Activated T-helper 2 cell treated with anti-CD3 and anti-CD28 coated beads, Interferon-gamma antibody, Interleukin-2, Interleukin-4, amounts not matched to agents 10 μg/mL and 5 μg/mL and 100 μg/mL, durations not matched to agents 14 hours and 24 hours and 36 hours (primary cell): ENCODE results near the gene OR2W3. TPM values are rescaled to one million over a fixed set of nuclear protein-coding genes. Genes with fewer than 3 reads are reported as not detected.

Source experiments
- DNase-seq: peaks from one replicate; pipeline ENCODE4 v3.0.0; 2021; ENCODE audit warnings: low spot score
- H3K27ac Mint-ChIP-seq: one replicate; pipeline ENCODE4 v1.8.0; 2021; ENCODE audit warnings: mixed read lengths
- H3K27me3 Mint-ChIP-seq: one replicate; pipeline ENCODE4 v1.8.0; 2021; ENCODE audit warnings: low read depth, mixed read lengths
- H3K36me3 Mint-ChIP-seq: one replicate; pipeline ENCODE4 v1.8.0; 2021; ENCODE audit warnings: low read depth, mixed read lengths
- H3K4me1 Mint-ChIP-seq: one replicate; pipeline ENCODE4 v1.8.0; 2021; ENCODE audit warnings: low read depth, mixed read lengths
- H3K4me3 Mint-ChIP-seq: one replicate; pipeline ENCODE4 v1.8.0; 2021; ENCODE audit warnings: low read depth, mild to moderate bottlenecking, moderate library complexity, mixed read lengths
- H3K9me3 Mint-ChIP-seq: one replicate; pipeline ENCODE4 v1.8.0; 2021; ENCODE audit warnings: mixed read lengths
- intact Hi-C: fragments of 100-400 bp; cut with micrococcal nuclease; formaldehyde crosslinking; loops from one replicate; pipeline ENCODE4 v1.15.1; 2023
- total RNA-seq: library from RNA; stranded (reverse); gene quantifications from 2 replicates; pipeline ENCODE4 v1.2.3, GENCODE V29; 2022

Gene OR2W3
- total RNA-seq, 1 donor from 2014 or later: not detected

DNA sequence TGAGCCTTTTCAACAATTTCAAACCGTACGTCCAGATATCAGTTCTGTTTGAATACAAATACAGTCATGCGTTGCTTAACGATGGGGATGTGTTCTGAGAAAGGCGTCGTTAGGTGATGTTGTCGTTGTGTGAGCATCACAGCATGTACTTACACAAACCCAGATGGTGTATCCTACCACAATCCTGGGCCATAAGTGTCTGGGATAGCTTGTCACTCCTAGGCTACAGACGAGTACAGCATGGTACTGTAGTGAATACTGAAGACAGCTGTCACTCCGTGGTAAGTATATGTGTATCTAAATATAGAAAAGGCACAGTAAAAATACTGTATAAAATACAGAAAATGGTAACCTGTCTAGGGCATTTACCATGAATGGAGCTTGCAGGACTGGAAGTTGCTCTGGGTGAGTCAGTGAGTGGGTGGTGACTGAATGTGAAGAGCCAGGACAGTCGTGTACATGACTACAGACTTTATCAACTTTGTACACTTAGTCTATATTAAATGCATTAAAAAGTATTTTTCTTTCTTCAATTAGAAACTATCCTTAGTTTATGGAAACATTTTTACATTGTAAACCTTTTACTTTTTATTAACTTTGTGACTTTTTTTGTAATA lies 10.5 kb upstream of the OR2W3 start:
- Mint-ChIP-seq H3K27me3 (no peaks in the 10 kb centered on the region), H3K27ac (no peak overlapping the region), H3K4me1 (no peaks in the 10 kb centered on the region), H3K36me3 (no peaks in the 10 kb centered on the region), H3K4me3 (no peak overlapping the region), H3K9me3 (no peaks in the 10 kb centered on the region)
- DNase-seq: no peak
- intact Hi-C loops: no loop called here

DNA sequence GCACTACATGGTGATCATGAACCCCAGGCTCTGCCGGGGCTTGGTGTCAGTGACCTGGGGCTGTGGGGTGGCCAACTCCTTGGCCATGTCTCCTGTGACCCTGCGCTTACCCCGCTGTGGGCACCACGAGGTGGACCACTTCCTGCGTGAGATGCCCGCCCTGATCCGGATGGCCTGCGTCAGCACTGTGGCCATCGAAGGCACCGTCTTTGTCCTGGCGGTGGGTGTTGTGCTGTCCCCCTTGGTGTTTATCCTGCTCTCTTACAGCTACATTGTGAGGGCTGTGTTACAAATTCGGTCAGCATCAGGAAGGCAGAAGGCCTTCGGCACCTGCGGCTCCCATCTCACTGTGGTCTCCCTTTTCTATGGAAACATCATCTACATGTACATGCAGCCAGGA lies 589 bp downstream of the OR2W3 start:
- Mint-ChIP-seq H3K4me1 (no peaks in the 10 kb centered on the region), H3K4me3 (no peak overlapping the region), H3K27me3 (no peaks in the 10 kb centered on the region), H3K9me3 (no peaks in the 10 kb centered on the region), H3K27ac (no peak overlapping the region), H3K36me3 (no peaks in the 10 kb centered on the region)
- intact Hi-C loops: no loop called here
- DNase-seq: no peak

DNA sequence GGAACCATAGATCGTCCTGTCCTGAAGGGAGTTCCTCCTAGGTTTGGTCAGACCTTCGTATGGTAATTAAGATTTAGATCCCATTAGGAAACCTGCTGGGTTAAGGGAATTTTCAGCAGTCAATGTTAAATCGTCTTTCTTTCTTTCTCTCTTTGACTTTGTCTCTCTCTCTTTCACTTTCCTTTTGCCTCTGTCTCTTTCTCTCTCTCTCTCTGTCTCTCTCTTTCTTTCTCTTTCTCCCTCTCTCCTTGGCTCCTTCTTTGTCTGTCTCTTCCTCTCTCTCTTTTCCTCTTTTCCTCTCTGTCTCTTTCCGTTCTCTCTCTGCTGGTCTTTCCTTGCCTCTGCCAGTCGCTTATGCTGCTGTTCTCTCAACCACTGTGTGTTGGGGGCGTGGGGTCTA lies 8.7 kb downstream of the OR2W3 start:
- Mint-ChIP-seq H3K4me1 (peaks cover 9% of the 10 kb centered on the region), H3K9me3 (no peaks in the 10 kb centered on the region), H3K36me3 (no peaks in the 10 kb centered on the region), H3K27ac (no peak overlapping the region), H3K27me3 (peaks cover 4% of the 10 kb centered on the region), H3K4me3 (no peak overlapping the region)
- DNase-seq: no peak
- intact Hi-C loops: no loop called here

DNA sequence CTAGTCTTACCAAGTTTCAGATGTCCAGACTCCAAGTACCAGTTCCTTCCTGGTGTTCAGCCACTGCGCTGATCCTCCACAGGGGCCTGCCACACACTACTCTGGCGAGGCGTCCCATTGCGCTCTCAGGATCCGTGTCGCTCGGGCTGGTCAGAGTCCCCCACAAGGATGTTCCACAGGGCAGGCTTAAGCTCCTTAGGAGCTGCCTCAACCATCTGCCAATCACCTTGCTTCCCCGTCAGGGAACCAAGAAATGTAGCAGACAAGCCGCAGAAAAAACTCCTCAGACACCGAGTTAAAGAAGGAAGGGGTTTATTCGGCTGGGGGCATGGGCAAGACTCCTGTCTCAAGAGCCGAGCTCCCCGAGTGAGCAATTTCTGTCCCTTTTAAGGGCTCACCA lies 9.8 kb downstream of the OR2W3 start:
- no peak overlapping the region for H3K27ac Mint-ChIP-seq
- H3K36me3 Mint-ChIP-seq: no peaks in the 10 kb centered on the region
- H3K4me1 Mint-ChIP-seq: peaks cover 9% of the 10 kb centered on the region
- H3K27me3 Mint-ChIP-seq: peaks cover 4% of the 10 kb centered on the region
- intact Hi-C loops: no loop called here
- no peaks in the 10 kb centered on the region for H3K9me3 Mint-ChIP-seq
- no peak for DNase-seq
- no peak overlapping the region for H3K4me3 Mint-ChIP-seq

DNA sequence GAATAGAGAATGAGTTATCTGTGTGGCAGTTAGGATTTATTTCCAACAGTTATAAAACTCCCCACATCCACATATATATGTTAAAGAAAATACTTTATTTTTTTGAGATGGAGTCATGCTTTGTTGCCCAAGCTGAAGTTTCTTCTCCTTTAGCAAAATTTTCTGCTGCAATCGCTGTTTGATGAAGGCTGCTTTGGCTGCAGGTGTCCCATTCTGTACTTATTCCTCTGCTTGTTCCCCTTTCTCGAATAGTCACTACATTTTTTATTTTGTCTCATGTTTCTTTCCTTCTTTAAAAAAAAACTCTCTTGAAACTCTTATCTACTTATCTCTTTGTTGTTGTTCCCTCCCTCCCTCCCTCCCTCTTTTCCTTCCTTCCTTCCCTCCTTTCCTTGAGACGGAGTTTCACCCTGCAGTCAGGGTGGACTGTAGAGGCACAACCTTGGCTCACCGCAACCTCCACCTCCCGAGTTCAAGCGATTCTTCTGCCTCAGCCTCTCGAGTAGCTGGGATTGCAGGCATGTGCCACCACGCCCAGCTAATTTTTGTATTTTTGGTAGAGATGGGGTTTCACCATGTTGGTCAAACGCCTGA lies 10.6 kb downstream of the OR2W3 start:
- intact Hi-C loops: no loop called here
- no peak for DNase-seq
- H3K27me3 Mint-ChIP-seq: peaks cover 4% of the 10 kb centered on the region
- H3K4me1 Mint-ChIP-seq: peaks cover 9% of the 10 kb centered on the region
- H3K4me3 Mint-ChIP-seq: peak overlapping the region; percentile 34
- H3K9me3 Mint-ChIP-seq: no peaks in the 10 kb centered on the region
- H3K27ac Mint-ChIP-seq: peak overlapping the region; percentile 68
- no peaks in the 10 kb centered on the region for H3K36me3 Mint-ChIP-seq

DNA sequence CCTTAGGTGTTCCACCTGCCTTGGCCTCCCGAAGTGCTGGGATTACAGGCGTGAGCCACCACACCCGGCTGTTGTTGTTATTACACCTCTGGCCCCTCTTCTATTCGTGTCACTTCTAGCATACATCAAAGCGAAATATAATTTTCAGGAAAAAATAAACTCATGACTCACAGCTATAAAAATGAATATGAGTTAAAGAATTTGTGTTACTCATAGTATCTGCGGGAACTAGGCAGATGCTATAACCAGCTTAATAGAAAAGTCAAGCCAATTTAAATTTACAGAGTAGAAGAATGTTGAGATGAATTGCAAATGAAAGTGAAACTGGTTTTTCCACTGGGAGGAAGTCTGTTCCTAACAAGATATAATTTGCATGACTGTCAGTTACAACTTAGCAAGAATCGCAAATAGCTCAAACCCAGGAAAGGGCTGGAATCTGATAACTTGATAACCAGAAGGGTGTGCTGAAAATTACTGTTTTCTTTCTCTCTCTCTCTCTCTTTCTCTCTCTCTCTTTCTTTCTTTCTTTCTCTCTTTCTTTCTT lies 11.2 kb downstream of the OR2W3 start:
- intact Hi-C loops: no loop called here
- Mint-ChIP-seq H3K27me3 (peaks cover 4% of the 10 kb centered on the region), H3K36me3 (no peaks in the 10 kb centered on the region), H3K9me3 (no peaks in the 10 kb centered on the region), H3K4me3 (peak overlapping the region; percentile 60), H3K27ac (peak overlapping the region; percentile 68), H3K4me1 (peaks cover 9% of the 10 kb centered on the region)
- no peak for DNase-seq

DNA sequence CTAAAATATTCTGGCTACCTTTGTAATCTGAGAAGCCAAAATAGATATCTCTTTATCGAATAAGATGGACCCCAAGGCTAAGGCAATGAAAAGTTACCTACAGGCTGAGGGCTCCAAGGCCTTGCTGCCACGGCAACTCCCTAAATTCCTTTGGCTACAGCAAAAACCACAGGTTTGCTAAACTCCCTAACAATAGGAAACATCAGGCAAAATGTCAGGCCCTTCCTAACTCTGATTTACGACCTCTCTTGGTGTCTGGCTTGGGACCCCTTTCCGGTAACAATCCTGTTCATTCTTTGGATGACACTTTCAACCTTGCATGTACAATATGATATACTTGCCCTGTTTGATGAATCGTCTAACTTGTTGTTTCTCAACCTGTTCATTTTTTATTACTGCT lies 13.4 kb downstream of the OR2W3 start:
- no peak overlapping the region for H3K27ac Mint-ChIP-seq
- intact Hi-C loops: loop anchor here (2.0 kb wide), 1 partner anchor 28 kb away; no protein-coding TSS in a partner anchor
- peaks cover 9% of the 10 kb centered on the region for H3K4me1 Mint-ChIP-seq
- no peak overlapping the region for H3K4me3 Mint-ChIP-seq
- H3K27me3 Mint-ChIP-seq: peaks cover 4% of the 10 kb centered on the region
- no peaks in the 10 kb centered on the region for H3K9me3 Mint-ChIP-seq
- H3K36me3 Mint-ChIP-seq: no peaks in the 10 kb centered on the region
- DNase-seq: no peak

DNA sequence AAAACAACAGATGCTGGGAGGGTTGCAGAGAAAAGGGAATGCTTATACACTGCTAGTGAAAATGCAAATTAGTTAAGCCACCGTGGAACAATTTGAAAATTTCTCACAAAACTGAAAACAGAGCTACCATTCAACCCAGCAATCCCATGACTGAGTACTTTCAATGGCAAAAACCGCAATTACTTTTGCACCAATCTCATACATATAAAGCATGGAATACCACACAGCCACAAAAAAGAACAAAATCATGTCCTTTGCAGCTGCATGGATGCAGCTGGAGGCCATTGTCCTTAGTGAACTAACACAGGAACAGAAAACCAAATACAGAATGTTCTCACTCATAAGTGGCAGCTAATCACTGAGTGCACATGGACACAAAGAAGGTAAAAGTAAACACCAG lies 18.4 kb downstream of the OR2W3 start:
- intact Hi-C loops: no loop called here
- H3K4me3 Mint-ChIP-seq: no peak overlapping the region
- H3K9me3 Mint-ChIP-seq: no peaks in the 10 kb centered on the region
- no peaks in the 10 kb centered on the region for H3K36me3 Mint-ChIP-seq
- H3K4me1 Mint-ChIP-seq: no peaks in the 10 kb centered on the region
- H3K27me3 Mint-ChIP-seq: no peaks in the 10 kb centered on the region
- no peak overlapping the region for H3K27ac Mint-ChIP-seq
- no peak for DNase-seq

DNA sequence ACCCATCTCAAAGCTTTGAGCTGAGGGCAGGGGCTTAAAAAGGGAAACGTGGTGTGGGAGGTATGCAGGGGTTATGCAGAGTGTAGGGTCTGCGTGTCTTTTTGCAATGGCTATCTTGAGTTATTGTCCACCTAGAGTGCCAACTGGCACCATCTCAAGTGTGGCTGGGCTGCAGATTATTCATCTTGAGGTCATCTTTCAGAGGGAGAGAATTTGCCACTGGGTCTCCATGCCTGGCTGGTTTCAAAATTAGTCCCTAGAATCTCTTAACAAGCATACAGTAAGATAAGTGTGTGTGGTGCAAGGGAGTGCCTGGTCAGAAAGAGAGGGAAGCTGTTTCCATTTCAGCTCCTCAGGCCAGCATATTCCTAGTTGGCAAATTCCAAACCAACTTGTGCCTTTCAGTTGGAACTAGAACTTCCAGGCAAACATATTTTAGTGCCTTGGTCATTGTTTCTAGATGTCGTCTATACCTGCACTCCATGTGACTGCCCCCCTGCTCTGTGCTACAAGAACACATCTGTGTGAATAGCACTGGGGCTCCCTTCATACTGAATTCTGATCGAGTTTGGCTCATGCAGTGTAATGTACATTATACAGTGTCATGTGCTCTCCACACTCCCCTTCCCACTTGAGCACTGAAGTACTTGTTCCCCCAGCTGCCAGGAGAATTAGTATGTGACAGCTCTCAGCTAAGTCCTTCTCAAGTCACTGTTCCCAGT lies 19.7 kb downstream of the OR2W3 start:
- intact Hi-C loops: no loop called here
- no peak overlapping the region for H3K27ac Mint-ChIP-seq
- no peak for DNase-seq
- H3K36me3 Mint-ChIP-seq: no peaks in the 10 kb centered on the region
- H3K9me3 Mint-ChIP-seq: no peaks in the 10 kb centered on the region
- H3K4me3 Mint-ChIP-seq: no peak overlapping the region
- no peaks in the 10 kb centered on the region for H3K4me1 Mint-ChIP-seq
- H3K27me3 Mint-ChIP-seq: no peaks in the 10 kb centered on the region

DNA sequence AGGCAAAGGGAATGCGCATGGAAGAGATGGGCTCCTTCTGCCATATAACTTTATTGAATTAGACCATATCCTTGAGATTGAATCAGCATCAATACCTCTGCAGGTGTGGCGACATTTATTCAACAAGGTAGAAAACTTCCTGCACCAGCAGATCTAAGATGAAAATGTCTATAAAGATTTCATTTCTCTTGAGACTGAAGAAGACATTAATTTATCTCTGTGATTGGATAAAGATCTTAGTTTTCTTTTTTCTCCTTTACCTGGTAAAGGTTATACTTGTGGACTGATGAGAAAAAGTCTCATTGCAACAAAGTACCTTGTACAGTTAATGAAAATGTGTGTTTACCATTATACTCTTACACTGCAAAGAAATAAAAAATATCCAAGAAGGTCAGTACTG lies 24.6 kb downstream of the OR2W3 start, which contains the start of gene OR2T8:
Gene OR2T8 (plus strand): TSS at position 301 of the 400 bp plus-strand sequence. CDS start 766 bp downstream, outside the sequence.
- Mint-ChIP-seq H3K27me3 (no peaks in the 10 kb centered on the region), H3K27ac (no peak within 1 kb of the TSS), H3K9me3 (no peaks in the 10 kb centered on the region), H3K4me3 (no peak within 1 kb of the TSS), H3K36me3 (no peaks in the 10 kb centered on the region), H3K4me1 (no peaks in the 10 kb centered on the region)
- no peak for DNase-seq
- intact Hi-C loops: no loop called here

DNA sequence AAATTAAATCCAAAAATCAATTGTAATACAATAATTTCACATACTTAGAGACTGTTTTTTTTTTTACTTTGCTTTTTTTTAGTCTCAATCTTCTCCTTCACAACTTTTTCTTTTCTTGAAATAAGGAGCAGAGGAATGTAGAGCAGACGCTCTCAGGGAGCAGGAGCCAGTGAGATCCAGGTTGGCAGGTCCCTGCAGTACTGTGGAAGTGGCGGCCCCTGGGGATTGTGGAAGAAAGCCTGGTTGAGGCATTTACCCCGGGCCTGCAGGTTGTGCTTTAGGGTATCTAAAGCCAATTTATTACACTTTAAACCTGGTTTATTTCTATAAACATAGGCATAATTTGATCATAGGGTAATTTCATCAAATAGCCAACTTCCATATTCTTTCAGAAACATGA lies 28.6 kb downstream of the OR2W3 start:
- no peak overlapping the region for H3K4me3 Mint-ChIP-seq
- no peaks in the 10 kb centered on the region for H3K9me3 Mint-ChIP-seq
- H3K27me3 Mint-ChIP-seq: no peaks in the 10 kb centered on the region
- no peak overlapping the region for H3K27ac Mint-ChIP-seq
- no peak for DNase-seq
- H3K36me3 Mint-ChIP-seq: no peaks in the 10 kb centered on the region
- no peaks in the 10 kb centered on the region for H3K4me1 Mint-ChIP-seq
- intact Hi-C loops: no loop called here

DNA sequence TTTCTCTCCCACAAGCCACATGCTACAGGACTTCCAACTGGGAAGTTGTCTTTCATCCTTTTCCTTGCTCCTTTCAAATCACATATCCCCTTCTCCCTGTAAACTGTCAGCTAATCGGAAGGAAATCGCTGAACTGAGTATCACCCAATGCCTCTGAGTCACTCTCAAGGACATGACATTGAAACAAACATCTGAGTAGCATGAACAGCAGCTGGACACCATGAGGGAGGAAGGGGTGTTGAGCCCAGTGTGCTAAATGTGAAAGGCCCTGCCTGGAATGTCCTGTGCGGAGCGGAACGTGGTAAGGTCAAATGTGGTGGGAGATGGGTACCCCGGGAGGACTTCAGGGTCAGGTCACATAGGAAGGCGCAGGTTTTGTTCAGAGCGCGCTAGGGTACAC lies 29.5 kb downstream of the OR2W3 start, which contains the start of gene OR2AJ1:
Gene OR2AJ1 (plus strand): TSS at position 22 of the 400 bp plus-strand sequence. CDS start 8,880 bp downstream, outside the sequence.
- Mint-ChIP-seq H3K27me3 (no peaks in the 10 kb centered on the region), H3K27ac (no peak within 1 kb of the TSS), H3K4me1 (no peaks in the 10 kb centered on the region), H3K9me3 (no peaks in the 10 kb centered on the region), H3K4me3 (no peak within 1 kb of the TSS), H3K36me3 (no peaks in the 10 kb centered on the region)
- intact Hi-C loops: no loop called here
- DNase-seq: no peak

DNA sequence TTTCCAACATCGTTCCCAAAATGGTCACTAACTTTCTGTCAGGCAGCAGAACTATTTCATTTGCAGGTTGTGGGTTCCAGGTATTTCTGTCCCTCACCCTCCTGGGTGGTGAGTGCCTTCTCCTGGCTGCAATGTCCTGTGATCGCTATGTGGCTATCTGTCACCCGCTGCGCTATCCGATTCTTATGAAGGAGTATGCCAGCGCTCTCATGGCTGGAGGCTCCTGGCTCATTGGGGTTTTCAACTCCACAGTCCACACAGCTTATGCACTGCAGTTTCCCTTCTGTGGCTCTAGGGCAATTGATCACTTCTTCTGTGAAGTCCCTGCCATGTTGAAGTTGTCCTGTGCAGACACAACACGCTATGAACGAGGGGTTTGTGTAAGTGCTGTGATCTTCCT lies 38.6 kb downstream of the OR2W3 start:
- H3K9me3 Mint-ChIP-seq: no peaks in the 10 kb centered on the region
- intact Hi-C loops: no loop called here
- no peaks in the 10 kb centered on the region for H3K36me3 Mint-ChIP-seq
- no peak for DNase-seq
- no peaks in the 10 kb centered on the region for H3K4me1 Mint-ChIP-seq
- no peak overlapping the region for H3K4me3 Mint-ChIP-seq
- no peak overlapping the region for H3K27ac Mint-ChIP-seq
- no peaks in the 10 kb centered on the region for H3K27me3 Mint-ChIP-seq
